Testis (tissue), 2 donors: ENCODE results near the gene ADAMTSL1.

Experiments used
- POLR2A ChIP-seq: fragments of 450-650 bp; IDR thresholded peaks from one replicate; pipeline ENCODE4 v1.6.1; 2017; ENCODE audit warnings: antibody characterized with exemption, mild to moderate bottlenecking, moderate library complexity
- TF ChIP-seq, protein P1 (sequence below), 3 experiments: fragments of 450-650 bp in 2 of 3; fragments of 200-600 bp in 1 of 3; sonication (generic) in 1 of 3; IDR thresholded peaks; one replicate each; pipeline ENCODE4 v1.5.1; 2016 to 2019; ENCODE audit warnings: antibody characterized with exemption in 3 of 3, mild to moderate bottlenecking in 2 of 3, moderate library complexity in 1 of 3

GRCh38 chr9:18768951-18769622 is 295.1 kb downstream of the ADAMTSL1 start:
- no peak for TF ChIP-seq POLR2A
- TF ChIP-seq, protein P1, sequence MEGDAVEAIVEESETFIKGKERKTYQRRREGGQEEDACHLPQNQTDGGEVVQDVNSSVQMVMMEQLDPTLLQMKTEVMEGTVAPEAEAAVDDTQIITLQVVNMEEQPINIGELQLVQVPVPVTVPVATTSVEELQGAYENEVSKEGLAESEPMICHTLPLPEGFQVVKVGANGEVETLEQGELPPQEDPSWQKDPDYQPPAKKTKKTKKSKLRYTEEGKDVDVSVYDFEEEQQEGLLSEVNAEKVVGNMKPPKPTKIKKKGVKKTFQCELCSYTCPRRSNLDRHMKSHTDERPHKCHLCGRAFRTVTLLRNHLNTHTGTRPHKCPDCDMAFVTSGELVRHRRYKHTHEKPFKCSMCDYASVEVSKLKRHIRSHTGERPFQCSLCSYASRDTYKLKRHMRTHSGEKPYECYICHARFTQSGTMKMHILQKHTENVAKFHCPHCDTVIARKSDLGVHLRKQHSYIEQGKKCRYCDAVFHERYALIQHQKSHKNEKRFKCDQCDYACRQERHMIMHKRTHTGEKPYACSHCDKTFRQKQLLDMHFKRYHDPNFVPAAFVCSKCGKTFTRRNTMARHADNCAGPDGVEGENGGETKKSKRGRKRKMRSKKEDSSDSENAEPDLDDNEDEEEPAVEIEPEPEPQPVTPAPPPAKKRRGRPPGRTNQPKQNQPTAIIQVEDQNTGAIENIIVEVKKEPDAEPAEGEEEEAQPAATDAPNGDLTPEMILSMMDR (IDR thresholded peaks at IDR 0.05), result no peak
